A549 (cell line): ENCODE data around the gene NLRP10. TPM values are rescaled to one million over a fixed set of nuclear protein-coding genes. Genes with fewer than 3 reads are reported as not detected.

ENCODE experiments used
- ATAC-seq, 2 experiments: fragments of 200-7000 bp in 1 of 2; fragments of >200 bp in 1 of 2; cut with Nextera tagmentation in 1 of 2; cut with Tn5 transposase in 1 of 2; 3 replicates each; pipeline versions ENCODE4 v1.8.0 to v1.9.1; 2018 to 2020; ENCODE audit warnings: mild to moderate bottlenecking in 1 of 2, moderate library complexity in 1 of 2
- CTCF ChIA-PET: fragments of 300-600 bp; sonication (Branson Sonifier 250); formaldehyde crosslinking; extraction: SDS; loops from one replicate; lab custom pipeline; 2021; ENCODE audit warnings: antibody characterized with exemption, inconsistent platforms; lab: Yijun Ruan, JAX
- POLR2A ChIA-PET: fragments of 350-600 bp; formaldehyde crosslinking; extraction: SDS; loops from one replicate; lab custom pipeline; 2021; ENCODE audit warnings: antibody characterized with exemption, inconsistent platforms; lab: Yijun Ruan, JAX
- DNase-seq, 2 experiments: peaks; one replicate each; pipeline versions ENCODE4 v3.0.0 to v3.0.0-alpha.2; 2011 to 2016; ENCODE audit warnings: low read depth in 1 of 2, low spot score in 1 of 2
- FAIRE-seq: peaks from 2 replicates; lab custom pipeline; 2011; peaks lifted over from hg19 to GRCh38; lab: Jason Lieb, UNC
- H3K27ac ChIP-seq, 2 experiments: fragments of >200 bp; sonication (Bioruptor Twin); formaldehyde crosslinking; 3 replicates each; pipeline ENCODE4 v1.5.1; 2016 to 2017
- H3K4me1 ChIP-seq: fragments of >200 bp; sonication (Bioruptor Twin); formaldehyde crosslinking; 3 replicates; pipeline ENCODE4 v1.6.1; 2016
- H3K4me2 ChIP-seq: fragments of >200 bp; sonication (Bioruptor Twin); formaldehyde crosslinking; 3 replicates; pipeline ENCODE4 v1.6.1; 2016
- H3K4me3 ChIP-seq: fragments of >200 bp; sonication (Bioruptor Twin); formaldehyde crosslinking; 3 replicates; pipeline ENCODE4 v1.5.1; 2016
- H3K9me3 ChIP-seq: fragments of >200 bp; sonication (Bioruptor Twin); formaldehyde crosslinking; 3 replicates; pipeline ENCODE4 v1.6.1; 2016
- ATOH8 ChIP-seq: fragments of 250-450 bp; sonication (Bioruptor Pico); IDR thresholded peaks from 2 replicates; pipeline ENCODE4 v1.5.0; 2020; ENCODE audit warnings: low read depth, mild to moderate bottlenecking, moderate library complexity
- CBX8 ChIP-seq: fragments of 200-600 bp; sonication (generic); IDR thresholded peaks from 2 replicates; pipeline ENCODE4 v1.6.1; 2016
- CHD2 ChIP-seq: fragments of 150-350 bp; IDR thresholded peaks from 2 replicates; pipeline ENCODE4 v1.6.1; 2014; ENCODE audit warnings: low read length; ENCODE audit not compliant: partially characterized antibody
- EHMT2 ChIP-seq: fragments of 200-600 bp; sonication (generic); IDR thresholded peaks from 2 replicates; pipeline ENCODE4 v1.6.1; 2016; ENCODE audit warnings: antibody characterized with exemption, low read depth, mild to moderate bottlenecking, moderate library complexity
- EP300 ChIP-seq, 2 experiments: fragments of >200 bp; sonication (Bioruptor Twin); formaldehyde crosslinking; IDR thresholded peaks; 2 replicates in 1 of 2; 3 replicates in 1 of 2; pipeline ENCODE4 v1.6.1; 2016 to 2017
- ESRRA ChIP-seq: fragments of 150-350 bp; IDR thresholded peaks from 2 replicates; pipeline ENCODE4 v1.6.1; 2014; ENCODE audit warnings: mild to moderate bottlenecking, low read length, borderline replicate concordance
- FOSB ChIP-seq: fragments of 250-450 bp; sonication (Bioruptor Pico); IDR thresholded peaks from 2 replicates; pipeline ENCODE4 v1.5.0; 2020; ENCODE audit warnings: mild to moderate bottlenecking, moderate library complexity
- FOXS1 ChIP-seq: fragments of 250-450 bp; sonication (Bioruptor Pico); IDR thresholded peaks from 2 replicates; pipeline ENCODE4 v1.5.0; 2020; ENCODE audit warnings: mild to moderate bottlenecking, moderate library complexity
- HOXA7 ChIP-seq: fragments of 250-450 bp; sonication (Bioruptor Pico); IDR thresholded peaks from 2 replicates; pipeline ENCODE4 v1.5.0; 2020; ENCODE audit warnings: mild to moderate bottlenecking, moderate library complexity
- HOXB13 ChIP-seq: fragments of 250-450 bp; sonication (Bioruptor Pico); IDR thresholded peaks from 2 replicates; pipeline ENCODE4 v1.5.0; 2020; ENCODE audit warnings: low read depth, mild to moderate bottlenecking, moderate library complexity
- KDM5A ChIP-seq: fragments of 200-600 bp; sonication (generic); IDR thresholded peaks from 2 replicates; pipeline ENCODE4 v1.6.1; 2016; ENCODE audit warnings: antibody characterized with exemption, mild to moderate bottlenecking
- MYC ChIP-seq: IDR thresholded peaks from 2 replicates; pipeline ENCODE4 v1.6.1; 2012; ENCODE audit warnings: mild to moderate bottlenecking, inconsistent platforms, low read length, improper control_type of control experiment, borderline replicate concordance
- NFE2L2 ChIP-seq: fragments of 150-350 bp; conservative IDR thresholded peaks from 2 replicates; pipeline ENCODE4 v1.6.1; 2014; ENCODE audit warnings: low read length
- POLR2A ChIP-seq: IDR thresholded peaks from 2 replicates; pipeline ENCODE4 v1.6.1; 2012; ENCODE audit warnings: mild to moderate bottlenecking, low read length
- RCOR1 ChIP-seq: fragments of 150-350 bp; IDR thresholded peaks from 2 replicates; pipeline ENCODE4 v1.6.1; 2014; ENCODE audit warnings: antibody characterized with exemption, low read length, low read depth
- REST ChIP-seq: fragments of 200-600 bp; sonication (generic); IDR thresholded peaks from 2 replicates; pipeline ENCODE4 v1.6.1; 2016; ENCODE audit warnings: antibody characterized with exemption, mild to moderate bottlenecking, moderate library complexity
- RNF2 ChIP-seq: fragments of 200-600 bp; sonication (generic); IDR thresholded peaks from 2 replicates; pipeline ENCODE4 v1.6.1; 2016; ENCODE audit warnings: low read depth, mild to moderate bottlenecking, antibody characterized with exemption, moderate library complexity, borderline replicate concordance
- TP53 ChIP-seq: fragments of 250-450 bp; sonication (Bioruptor Pico); IDR thresholded peaks from 2 replicates; pipeline ENCODE4 v1.5.0; 2021; ENCODE audit warnings: mild to moderate bottlenecking, moderate library complexity
- WGBS: methylation state at CpG from one replicate; pipeline ENCODE4 v1.1.6; 2017; ENCODE audit errors: missing lambda C conversion rate; 5-methylcytosine and 5-hydroxymethylcytosine counted together
- polyA minus RNA-seq: library from RNA; depleted of rRNA, polyadenylated mRNA; stranded (reverse); fragments of >200 nt; gene quantifications from 2 replicates; pipeline ENCODE4 v1.2.3, GENCODE V29; 2011; rRNA and poly(A)+ RNA removed
- polyA plus RNA-seq, 4 experiments: library from polyadenylated mRNA; depleted of rRNA in 3 of 4; stranded (reverse); fragments of >200 nt; fragmentation: RNase III in 1 of 4; extraction: RNeasy Plus Mini Kit Qiagen cat#74134 plus additional on column Dnase treatment in 1 of 4; gene quantifications; 2 replicates in 3 of 4; 3 replicates in 1 of 4; pipeline ENCODE4 v1.2.3, GENCODE V29; 2011 to 2017

NLRP10 gene
- not detected in 2 replicates for polyA plus RNA-seq (2011; rRNA removed)
- polyA plus RNA-seq (2012; cell fraction: cytosol; rRNA removed) = not detected in 2 replicates
- not detected in 2 replicates for polyA plus RNA-seq (2012; cell fraction: nucleus; rRNA removed)
- polyA plus RNA-seq (2017; fragmentation: RNase III; extraction: RNeasy Plus Mini Kit Qiagen cat#74134 plus additional on column Dnase treatment) = not detected in 3 replicates
- not detected in 2 replicates for polyA minus RNA-seq

GRCh38 chr11:7965386-7965785 is at the start of gene NLRP10:
NLRP10 (minus strand) TSS chr11:7965447; CDS start chr11:7963495, 1,952 bp downstream.
- DNase-seq (no peak), FAIRE-seq (no peak), ATAC-seq (no peak)
- no peak for TF ChIP-seq RNF2
- TF ChIP-seq KDM5A = no peak
- TF ChIP-seq EHMT2 = no peak
- no peak for TF ChIP-seq POLR2A
- no peak for TF ChIP-seq TP53 (CRISPR knock-in tag)
- TF ChIP-seq RCOR1 = no peak
- TF ChIP-seq EP300 (IDR thresholded peaks at IDR 0.05) = no peak
- TF ChIP-seq HOXA7 (CRISPR knock-in tag) = no peak
- no peak for TF ChIP-seq ATOH8 (CRISPR knock-in tag)
- no peak for TF ChIP-seq FOSB (CRISPR knock-in tag)
- TF ChIP-seq MYC = no peak
- no peak for TF ChIP-seq CBX8
- no peak for TF ChIP-seq CHD2
- H3K4me2 ChIP-seq = no peak within 1 kb of the TSS
- no peak within 1 kb of the TSS for H3K4me3 ChIP-seq
- H3K27ac ChIP-seq = no peak within 1 kb of the TSS
- CTCF ChIA-PET = interaction anchor here (0.5 to 4.0 kb wide), 3 partner anchors 21 to 138 kb away, joined by 3 to 16 read pairs (median 3); partner anchors contain the start of gene EIF3F
- H3K9me3 ChIP-seq = no peaks in the 10 kb centered on the region
- POLR2A ChIA-PET = no interaction called here
- WGBS = 22% methylated on average over 1 of the region's 1 CpG
- H3K4me1 ChIP-seq = no peaks in the 10 kb centered on the region

GRCh38 chr11:8013833-8014232 is 48.6 kb upstream of the NLRP10 start:
- 57% methylated on average over 4 of the region's 5 CpGs for WGBS
- ATAC-seq = no peak
- Histone ChIP-seq H3K9me3 (no peaks in the 10 kb centered on the region), H3K4me2 (no peak overlapping the region), H3K4me3 (no peak overlapping the region), H3K4me1 (no peaks in the 10 kb centered on the region; the same call in 2 of the 3 replicates)
- TF ChIP-seq EHMT2 = no peak
- TF ChIP-seq, all 56 proteins: peak for 0
- POLR2A ChIA-PET = no interaction called here
- FAIRE-seq (no peak), DNase-seq (no peak)
- no peak overlapping the region for H3K27ac ChIP-seq
- CTCF ChIA-PET = interaction anchor here (3.4 to 7.0 kb wide), 3 partner anchors 19 to 85 kb away, joined by 28 to 55 read pairs (median 43); no protein-coding TSS in a partner anchor

- POLR2A ChIA-PET = no interaction called here
- Histone ChIP-seq H3K4me3 (no peak overlapping the region), H3K27ac (no peak overlapping the region), H3K9me3 (no peaks in the 10 kb centered on the region), H3K4me1 (no peaks in the 10 kb centered on the region), H3K4me2 (no peak overlapping the region)
- no peak for TF ChIP-seq POLR2A
- no peak for TF ChIP-seq EHMT2
- TF ChIP-seq FOXS1 (CRISPR knock-in tag) = no peak
- TF ChIP-seq HOXB13 = no peak
- no peak for TF ChIP-seq REST
- no peak for TF ChIP-seq CHD2
- TF ChIP-seq NFE2L2 = no peak
- TF ChIP-seq ESRRA = no peak
- no peak for TF ChIP-seq MYC
- FAIRE-seq (no peak), ATAC-seq (0 out of 6 replicates have a peak, but pooled peaks of 1 of the 2 experiments have one; percentile 11), DNase-seq (no peak)
- 16% methylated on average over 4 of the region's 4 CpGs for WGBS
- CTCF ChIA-PET = interaction anchor here (0.7 to 15.1 kb wide), 5 partner anchors 10 to 98 kb away, joined by 3 to 626 read pairs (median 6); no protein-coding TSS in a partner anchor
These were observed 46.8 kb upstream of the NLRP10 start for GRCh38 chr11:8011981-8012444.
